Activated T-cell treated with anti-CD3 and anti-CD28 coated beads for 1 hour (primary cell): Measurements from ENCODE around the gene PGAM4.
"Not testable (repeated sequence)": the region's sequence is repeated elsewhere in the genome, so short reads cannot be mapped to it uniquely, and the experiment has no call there.

Experiments used
- DNase-seq: peaks from one replicate; pipeline ENCODE4 v3.0.0-alpha.2; 2020; ENCODE audit warnings: low read depth

Gene PGAM4

DNA sequence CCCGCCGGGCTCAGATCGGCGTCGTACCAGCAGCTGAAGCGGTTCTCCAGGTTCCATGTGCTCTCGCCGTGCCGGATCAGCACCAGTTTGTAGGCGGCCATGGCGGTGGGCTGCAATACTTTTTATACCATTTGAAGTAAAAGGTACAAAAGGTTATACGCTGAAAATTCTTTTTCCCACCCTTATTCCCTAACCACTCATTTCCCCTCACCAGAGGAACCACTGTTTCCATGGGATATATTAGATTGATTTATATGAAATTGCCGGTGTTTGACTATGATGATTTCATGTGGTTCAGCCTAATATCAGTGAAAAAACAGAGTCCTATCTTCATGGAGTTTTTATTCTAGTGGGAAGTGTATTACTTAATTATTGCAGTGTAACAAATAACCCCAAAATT is at the start of gene PGAM4:
Gene PGAM4 (minus strand): TSS at position 101 of the 400 bp plus-strand sequence. CDS start 0 bp downstream, at position 101.
- no peak for DNase-seq

DNA sequence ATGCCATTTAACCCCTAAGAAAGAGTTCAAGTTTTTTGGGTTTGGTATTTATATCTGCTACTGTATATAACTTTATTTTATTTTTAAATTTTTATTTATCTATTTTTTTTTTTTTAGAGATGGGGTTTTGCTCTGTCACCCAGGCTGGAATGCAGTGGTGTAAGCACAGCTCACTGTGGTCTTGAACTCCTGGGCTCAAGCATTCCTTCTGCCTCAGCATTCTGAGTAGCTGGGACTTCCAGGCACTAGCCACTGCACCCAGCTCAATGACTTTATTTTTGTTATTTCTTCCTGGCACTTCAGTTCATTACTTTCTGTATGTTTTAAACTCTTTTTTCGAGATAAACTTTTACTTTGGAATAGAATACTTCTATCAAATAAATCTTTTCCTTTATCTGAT is 42.4 kb upstream of the PGAM4 start:
- no peak for DNase-seq

DNA sequence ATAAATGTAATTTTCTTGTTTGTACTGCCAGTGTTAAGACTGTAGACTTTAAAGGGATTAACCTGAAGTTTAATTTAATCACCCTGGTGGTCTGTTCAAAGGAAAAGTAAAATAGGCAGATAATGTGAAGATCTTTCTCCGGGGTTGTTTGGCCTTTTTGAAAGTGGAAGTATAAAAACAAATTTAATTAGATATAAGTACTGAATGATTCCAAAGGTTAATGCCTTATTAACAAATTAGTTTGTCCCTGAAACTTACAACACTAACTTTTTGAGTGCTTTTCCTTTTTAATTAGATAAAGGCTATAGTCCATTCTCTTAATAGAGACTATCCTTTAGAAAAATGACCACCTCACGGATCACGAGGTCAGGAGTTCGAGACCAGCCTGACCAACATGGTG is 10.4 kb upstream of the PGAM4 start:
- no peak for DNase-seq

DNA sequence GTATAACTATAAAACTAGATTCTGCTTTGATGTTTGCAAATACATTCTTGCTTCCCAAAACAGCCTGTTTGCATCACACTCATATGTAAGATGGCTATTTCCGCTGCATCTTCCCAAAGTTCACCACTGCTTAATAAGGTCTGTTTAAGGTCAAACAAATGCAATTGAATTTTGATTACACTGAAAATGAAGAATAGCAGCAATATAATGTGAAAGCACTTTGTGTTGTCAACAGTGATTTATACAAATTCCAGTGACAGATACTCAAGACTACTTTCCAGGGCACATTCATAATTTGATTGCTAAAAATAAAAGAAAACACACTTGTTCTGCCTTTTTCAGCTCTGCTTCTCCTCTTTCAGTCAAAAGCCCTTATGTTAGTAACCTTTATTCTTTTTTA is 8.1 kb upstream of the PGAM4 start:
- no peak for DNase-seq

DNA sequence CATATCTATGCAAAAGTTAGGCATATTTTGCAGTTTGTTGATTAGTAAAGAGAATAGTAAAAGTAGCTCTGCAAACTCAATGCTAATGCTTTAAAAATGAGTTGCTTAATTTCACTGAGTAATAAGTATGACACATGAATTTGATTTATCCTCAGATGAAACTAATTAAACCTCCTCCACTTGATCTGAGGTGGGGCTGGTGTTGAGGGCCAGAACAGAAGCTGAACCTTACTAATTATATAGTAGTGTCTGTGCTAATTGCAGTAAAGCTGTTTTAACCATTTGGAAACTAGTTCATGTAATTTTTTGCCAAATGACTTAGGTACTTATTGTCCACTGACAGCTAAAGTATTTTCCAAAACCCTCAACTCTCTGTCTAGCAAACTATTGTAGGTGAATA is 7.7 kb upstream of the PGAM4 start:
- no peak for DNase-seq

DNA sequence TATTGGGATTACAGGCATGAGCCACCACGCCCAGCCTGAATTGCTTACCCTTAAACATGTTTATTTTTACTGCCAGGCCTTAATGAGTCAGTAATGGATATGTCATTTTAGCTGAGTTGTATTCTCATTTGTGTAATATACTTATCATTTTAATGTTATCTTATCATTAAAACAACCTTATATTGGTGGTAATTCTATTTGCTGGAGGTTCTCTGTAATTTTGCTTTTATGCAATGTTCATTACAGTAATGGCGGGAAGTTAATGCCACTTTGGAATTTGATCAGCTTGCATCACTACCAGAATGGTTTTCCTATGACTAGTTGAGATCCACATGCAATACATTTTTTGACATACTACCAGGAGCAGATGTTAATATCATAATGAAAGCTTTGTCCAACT is 6.3 kb upstream of the PGAM4 start:
- no peak for DNase-seq

DNA sequence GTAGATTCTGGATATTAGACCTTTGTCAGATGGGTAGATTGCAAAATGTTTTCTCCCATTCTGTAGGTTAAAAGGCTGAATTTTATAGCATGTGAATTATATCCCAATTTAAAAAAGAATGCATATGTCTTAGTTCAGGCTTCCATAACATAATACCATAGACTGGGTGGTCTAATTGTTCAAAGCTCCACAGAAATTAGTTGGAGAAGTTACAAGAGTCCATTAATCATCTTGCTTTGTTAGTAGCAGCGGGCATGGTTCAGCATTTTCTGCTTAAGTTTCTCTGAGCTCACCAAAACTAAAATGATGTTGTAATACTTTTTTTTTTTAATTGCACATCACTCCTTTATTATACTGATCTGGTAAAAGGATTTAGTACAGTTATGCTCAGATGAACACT is 1.8 kb downstream of the PGAM4 start:
- no peak for DNase-seq

DNA sequence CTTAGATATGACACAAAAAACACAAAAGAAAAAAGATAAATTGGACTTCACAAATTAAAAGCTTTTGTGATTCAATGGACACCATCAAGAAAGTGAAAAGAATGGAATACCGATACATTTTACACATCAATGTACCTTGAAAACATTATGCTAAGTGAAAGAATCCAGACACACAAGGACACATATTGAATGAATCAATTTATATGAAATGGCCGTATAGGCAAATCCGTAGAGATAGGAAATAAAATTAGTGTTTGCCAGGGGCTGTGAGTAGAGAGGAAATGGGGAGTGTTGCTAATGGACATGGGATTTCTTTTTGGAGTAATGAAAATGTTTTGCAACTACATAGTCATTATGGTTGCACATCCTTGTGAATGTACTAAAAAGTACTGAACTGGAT is 3.1 kb downstream of the PGAM4 start:
- DNase-seq: no peak

DNA sequence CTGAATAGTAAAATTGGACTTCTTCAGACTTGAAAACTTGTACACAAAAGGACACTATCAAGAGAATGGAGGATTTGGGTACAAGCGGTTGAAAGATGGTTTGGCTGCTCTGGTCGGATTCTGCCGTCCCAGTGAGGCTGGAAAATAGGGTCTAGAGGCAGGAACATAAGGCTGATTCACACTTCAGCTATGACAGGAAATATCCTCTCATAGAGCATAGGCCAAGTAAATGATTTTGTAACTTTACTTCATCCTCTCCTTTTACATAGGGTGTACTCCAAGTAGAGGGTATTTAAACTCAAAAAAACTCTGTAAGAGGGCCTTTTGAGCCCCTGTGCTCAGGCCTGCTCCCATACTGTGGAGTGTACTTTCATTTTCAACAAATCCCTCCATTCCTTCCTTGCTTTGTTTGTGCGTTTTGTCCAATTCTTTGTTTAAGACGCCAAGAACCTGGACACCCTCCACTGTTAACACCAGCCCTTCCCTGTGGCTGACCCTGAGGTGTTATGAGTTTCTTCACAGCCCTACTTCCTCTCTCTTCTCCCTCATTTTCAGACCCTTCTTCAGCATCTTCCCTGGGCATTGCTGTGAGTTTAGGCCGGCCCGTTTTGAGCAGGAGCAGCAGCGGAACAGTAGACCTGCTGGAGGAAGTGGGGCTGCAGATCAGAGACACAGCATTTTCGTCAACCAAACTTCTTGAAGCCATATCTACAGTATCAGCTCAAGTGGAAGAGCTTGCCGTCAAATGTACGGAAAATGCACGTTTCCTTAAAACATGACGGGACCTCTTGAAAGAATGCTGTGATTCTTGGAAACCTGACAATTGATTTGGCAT is 7.2 kb downstream of the PGAM4 start:
- peak; percentile 0 for DNase-seq

DNA sequence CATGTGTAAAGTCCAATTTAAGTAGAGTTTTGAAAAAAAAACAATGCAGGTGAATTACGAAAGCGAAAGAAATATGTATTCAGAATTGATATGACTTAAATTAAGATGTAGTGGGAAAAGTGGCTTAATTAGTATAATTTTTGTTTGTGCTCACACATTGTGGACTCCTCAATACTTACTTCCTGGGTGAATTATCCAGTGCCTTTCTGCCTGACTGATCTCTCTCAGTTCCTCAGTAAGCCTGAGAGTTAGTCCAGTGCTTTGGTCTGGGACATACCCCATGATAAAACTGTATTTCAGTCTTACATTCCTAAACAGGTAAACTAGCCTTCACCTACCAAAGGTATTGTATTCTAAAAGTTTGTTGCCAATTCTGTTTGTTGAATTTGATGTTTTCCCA is 8.4 kb downstream of the PGAM4 start:
- DNase-seq: no peak

DNA sequence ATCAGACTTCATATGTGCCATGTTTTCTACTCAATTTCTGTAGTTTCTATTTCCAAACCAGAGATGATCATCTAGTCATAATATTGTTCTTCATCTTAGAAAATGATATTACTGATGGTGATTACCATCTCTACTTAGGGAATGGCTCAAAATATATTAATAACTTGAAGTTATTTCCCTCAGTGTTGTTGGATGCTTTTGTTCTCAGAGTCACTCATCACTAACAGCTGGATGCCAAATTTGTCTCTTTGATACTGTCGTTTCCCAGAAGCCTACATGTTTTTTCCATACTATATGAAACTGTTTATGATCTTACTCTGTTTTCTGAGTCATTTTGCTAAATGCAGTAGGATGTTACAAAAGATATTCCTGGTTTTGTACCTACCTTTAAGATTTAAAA is 8.9 kb downstream of the PGAM4 start:
- DNase-seq: no peak

DNA sequence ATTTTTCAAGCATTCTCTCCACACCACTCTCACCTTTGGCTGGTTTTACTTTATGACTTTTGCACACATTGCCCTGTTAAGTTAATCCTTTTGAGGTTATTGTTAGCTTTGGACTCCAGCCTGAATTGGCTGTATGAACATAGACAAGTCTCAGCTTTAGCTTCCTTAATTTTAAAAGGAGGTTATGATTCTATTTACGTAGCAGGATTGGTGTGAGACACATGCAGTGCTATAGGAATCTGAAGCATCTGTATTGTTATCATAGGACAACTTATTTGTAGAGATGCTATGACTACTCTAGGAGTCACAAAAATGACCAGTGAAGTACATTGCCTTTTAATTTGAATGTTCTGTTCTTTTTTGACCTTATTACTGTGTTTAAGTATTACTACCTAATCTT is 15.7 kb downstream of the PGAM4 start:
- DNase-seq: no peak

DNA sequence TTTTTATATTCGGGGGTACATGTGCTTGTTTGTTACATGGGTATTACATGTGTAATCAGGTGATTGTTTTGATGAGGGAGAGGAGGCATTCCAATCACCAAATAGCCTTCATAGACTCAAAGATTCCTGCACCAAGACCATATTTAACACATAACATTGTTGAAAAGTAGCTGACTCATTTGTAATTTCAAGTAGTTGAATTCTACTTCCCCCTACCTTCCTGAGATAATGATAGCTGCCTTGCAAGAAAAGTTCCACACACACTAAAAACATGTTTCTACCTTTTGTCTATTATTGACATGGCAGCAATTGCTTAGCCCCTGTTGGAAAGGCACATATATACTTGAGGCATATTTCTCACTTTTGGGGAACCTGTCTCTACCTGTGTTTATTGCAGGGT is 16.1 kb downstream of the PGAM4 start:
- no peak for DNase-seq

DNA sequence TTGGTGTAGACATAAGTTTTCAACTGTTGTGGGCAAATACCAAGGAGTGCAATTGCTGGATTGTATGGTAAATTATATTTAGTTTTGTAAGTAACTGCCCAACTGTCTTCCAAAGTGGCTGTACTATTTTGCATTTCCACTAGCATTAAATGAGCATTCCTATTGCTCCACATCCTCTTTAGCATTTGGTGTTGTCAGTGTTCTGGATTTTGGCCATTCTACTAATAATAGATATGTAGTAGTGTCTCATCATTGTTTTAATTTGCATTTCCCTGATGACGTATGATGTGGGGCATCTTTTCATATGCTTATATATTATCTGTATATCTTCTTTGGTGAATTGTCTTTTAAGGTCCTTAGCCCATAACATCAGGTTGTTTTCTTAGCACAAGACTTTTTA is 17.3 kb downstream of the PGAM4 start:
- no peak for DNase-seq

DNA sequence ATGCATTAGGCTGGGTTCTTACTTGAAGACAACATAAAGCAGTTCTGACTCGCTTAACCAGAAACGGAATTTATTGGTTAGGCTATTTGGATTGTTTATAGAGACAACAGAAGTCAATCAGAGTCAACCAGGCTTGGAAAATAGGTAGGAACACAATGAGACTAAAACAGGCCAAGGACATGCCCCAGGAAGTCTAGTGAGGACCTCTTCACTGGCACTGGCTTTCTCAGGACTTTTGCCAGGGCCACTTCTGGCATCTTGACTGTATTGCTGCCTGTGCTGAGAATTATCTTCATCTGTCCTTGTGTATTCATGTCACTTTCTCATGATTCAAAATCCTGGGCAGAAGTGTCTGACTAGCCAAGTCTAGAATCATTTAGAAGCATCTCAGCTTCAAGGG is 19.6 kb downstream of the PGAM4 start:
- DNase-seq: no peak

DNA sequence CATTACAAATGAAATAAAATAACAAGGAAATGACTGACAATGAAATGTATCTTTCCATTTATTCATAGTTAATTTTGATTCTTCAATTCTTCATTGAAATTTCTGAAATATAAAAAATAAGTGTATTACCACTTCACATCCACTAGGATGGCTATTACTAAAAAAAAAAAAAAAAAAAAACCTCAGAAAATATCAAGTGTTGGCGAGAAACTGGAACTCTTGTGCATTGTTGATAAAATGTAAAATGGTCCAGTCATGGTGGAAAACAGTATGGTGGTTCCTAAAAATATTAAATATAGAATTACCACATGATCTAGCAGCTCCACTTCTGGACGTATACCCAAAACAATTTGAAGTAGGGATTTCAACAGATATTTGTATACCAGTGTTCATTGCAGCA is 22.9 kb downstream of the PGAM4 start:
- DNase-seq: no peak

DNA sequence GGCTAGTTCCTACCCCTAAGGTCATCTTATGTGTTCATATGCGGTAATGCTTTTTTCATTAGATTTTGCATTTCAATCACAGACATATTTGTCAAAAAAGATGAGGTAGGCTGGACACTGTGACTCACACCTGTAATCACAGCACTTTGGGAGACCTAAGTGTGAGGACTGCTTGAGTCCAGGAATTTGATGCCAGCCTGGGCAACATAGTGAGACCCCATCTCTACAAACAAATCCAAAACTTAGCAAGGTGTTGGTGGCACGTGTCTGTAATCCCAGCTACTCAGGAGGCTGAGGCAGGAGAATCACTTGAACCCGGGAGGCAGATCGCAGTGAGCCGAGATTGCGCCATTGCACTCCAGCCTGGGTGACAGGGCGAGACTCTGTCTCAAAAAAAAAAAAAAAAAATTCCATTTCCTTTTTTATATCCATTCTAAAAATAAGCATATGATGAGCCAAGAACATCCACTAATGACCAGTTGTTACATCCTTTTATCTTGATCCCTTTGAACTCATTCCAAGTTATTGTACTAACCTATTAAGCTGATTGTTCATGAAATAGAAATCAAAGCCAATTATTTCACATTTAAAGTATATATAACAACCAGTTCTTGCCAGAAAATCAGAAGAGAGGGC is 23.4 kb downstream of the PGAM4 start:
- DNase-seq: no peak

DNA sequence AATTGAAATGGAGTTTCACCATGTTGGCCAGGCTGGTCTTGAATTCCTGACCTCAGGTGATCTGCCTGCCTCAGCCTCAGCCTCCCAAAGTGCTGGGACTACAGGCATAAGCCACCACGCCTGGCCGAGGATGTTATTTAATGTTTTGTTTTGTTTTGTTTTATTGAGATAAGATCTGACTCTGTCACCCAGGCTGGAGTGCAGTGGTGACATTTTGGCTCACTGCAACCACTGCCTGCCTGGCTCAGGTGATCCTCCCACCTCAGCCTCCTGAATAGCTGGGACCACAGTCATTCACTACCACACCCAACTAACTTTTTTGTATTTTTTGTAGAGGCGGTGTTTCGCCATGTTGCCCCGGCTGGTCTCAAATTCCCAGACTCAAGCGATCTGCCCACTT is 24.4 kb downstream of the PGAM4 start:
- DNase-seq: not testable (repeated sequence)

DNA sequence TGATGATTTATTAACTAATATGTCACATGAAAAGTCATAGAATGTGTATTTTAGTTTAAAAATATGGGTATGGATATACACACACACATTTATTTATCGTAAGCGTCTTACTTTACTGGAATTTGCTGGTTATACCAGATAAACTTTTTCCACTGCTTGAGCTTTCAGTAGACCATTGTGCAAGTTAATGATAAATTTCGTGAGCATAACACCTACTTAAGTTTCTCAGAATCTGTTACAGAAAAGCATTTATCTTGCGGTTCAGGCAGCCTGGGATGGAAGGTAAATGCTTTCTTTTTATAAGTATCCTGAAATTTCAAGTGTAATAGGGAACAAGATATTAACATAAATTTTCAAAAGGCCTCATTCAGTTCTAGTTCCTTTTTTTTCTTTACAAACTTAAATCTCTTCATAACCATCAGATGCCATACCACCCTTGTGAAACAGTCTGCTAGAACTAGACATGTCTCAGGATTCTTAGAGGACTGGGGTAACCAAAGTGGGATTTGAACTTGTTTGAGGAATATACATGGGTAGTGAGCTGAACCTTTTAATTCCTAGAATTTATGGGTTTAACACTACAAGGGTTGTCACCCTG is 31.3 kb downstream of the PGAM4 start:
- DNase-seq: no peak

DNA sequence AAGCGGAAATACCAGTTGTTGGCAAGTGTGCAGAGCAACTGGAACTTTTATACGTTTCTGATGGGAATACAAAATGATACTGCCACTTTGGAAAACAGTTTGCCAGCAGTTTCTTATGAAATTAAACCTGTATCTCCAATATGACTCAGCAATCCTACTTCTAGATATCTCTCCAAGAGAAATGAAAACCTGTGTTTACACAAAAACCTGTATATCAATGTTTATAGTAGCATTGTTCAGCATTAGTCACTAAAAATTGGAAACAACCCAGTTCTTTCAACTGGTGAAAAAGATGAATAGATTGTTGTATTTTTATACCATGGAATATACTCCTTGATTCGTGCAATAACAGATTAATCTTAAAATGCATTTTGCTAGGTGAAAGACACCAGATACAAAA is 32.1 kb downstream of the PGAM4 start:
- DNase-seq: no peak

DNA sequence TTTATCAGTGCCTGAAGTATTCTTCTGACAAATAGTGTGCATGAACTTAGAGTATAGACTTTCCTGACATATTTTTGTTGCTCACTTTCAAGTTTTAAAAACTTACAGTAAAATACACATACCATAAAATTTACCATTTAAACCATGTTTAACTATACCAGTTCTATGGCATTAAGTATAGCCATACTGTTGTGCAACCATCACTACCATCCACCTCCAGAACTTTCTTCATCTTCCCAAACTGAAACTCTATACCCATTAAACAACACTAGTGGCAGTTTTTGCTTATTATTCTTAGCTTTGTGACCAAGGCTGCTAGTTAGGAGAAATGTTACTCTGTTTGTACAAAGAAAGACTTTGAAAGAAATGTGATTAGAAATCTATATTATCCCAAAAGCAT is 33.1 kb downstream of the PGAM4 start:
- no peak for DNase-seq

DNA sequence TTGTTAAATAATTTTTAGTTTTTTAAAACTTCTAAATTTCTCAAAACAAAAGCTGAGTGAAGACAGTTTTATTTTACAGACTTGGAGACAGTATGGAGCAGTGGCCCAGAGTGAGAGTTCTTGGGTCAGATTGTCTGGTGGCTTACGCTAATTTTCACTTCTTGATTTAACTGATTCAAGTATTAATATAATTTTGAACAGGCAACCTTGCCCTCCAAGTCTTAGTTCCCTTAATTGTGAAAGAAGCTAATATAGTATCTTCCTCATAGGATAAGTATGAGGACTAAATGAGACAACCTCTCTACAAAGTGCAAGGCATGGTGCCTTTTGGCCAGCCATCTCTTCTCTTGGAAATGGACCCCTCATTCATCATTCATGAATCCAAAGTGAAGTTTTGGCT is 33.6 kb downstream of the PGAM4 start:
- no peak for DNase-seq

DNA sequence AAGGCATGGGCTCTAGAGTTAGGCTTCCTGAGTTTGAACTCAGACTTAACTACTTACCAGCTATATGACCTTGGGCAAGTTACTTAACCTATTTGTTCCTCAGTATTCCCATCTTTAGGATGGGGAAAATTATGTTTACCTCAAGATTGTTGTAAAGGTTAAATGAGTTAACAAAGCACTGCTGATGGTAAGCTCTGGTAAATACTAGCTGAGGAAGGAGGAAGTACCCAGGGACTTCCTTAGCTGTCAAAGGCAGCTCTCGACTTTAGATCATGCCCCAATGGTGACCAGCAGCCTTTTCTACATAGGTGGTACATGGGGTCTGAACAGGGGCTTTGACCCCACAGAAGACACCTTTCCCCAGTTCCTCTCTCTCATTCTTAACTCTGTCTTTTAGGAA is 38.9 kb downstream of the PGAM4 start:
- no peak for DNase-seq

DNA sequence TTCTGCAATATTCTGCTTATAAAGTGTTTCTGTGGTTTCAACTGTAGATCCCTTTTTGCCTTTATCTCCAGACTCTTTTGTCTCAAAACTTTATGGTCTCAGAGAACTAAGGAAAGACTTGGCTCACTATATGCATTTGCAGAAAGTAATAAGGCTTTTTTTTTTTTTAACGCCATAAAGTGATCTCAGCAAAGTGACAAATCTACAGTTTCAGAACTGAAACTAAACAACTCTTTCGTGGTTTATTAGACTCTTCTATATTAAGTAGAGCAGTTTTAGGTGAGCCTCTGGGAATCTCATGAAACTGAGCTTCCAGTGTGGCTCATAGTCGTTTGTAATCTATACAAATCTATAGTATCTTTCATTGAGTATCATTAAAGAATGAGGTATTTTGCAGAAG is 43.7 kb downstream of the PGAM4 start:
- no peak for DNase-seq
